Heart left ventricle (tissue), 13 donors: Measurements from ENCODE around the gene CLASP2.
A peak's percentile ranks its signal among the peaks of the same experiment; 100 is the strongest.

Source experiments
- POLR2A ChIP-seq, 2 donors: fragments of 450-650 bp; IDR thresholded peaks; one replicate each; pipeline ENCODE4 v1.6.1; 2017; ENCODE audit warnings: antibody characterized with exemption in 2 of 2, mild to moderate bottlenecking in 2 of 2, moderate library complexity in 2 of 2
- TF ChIP-seq, protein P1 (sequence below), 12 donors: fragments of 200-600 bp; sonication (generic) in 4 of 12; IDR thresholded peaks; one replicate each; pipeline versions ENCODE4 v1.5.0 to v1.8.0; 2018 to 2022; ENCODE audit warnings: antibody characterized with exemption in 12 of 12, mild to moderate bottlenecking in 5 of 12
- donor health status: ischemic (EF 13 %, LVEDD 7.1; RV severe dilation, severe dysfunction).
- donor health status: DM: no; HTN: yes; CAD: no.
- donor health status: DM: no; HTN: no; CAD: no.
- donor health status: ischemic (EF 25% LVEDD 6.9; RV normal size, moderate dysfunction).
- donor health status: ischemic (EF 25% LVEDD 5.7; RV mildly dilated, moderate dysfunction).
- donor health status: ischemic (EF 35%, LVEDD 5.7; RV mildly dilated, moderate dysfunction).
- donor health status: nonischemic (EF 11% LVEDD 7.7; RV severe dilation, severe dysfunction).
- donor health status: DM: yes; HTN: yes; CAD: no.
- donor health status: PGD.
- donor health status: ischemic (EF 29% LVEDD 5.4; RV normal size, mild dysfunction).
- donor health status: nonischemic (EF 23%, LVEDD 6.1; RV moderate dilation, normal function).

DNA sequence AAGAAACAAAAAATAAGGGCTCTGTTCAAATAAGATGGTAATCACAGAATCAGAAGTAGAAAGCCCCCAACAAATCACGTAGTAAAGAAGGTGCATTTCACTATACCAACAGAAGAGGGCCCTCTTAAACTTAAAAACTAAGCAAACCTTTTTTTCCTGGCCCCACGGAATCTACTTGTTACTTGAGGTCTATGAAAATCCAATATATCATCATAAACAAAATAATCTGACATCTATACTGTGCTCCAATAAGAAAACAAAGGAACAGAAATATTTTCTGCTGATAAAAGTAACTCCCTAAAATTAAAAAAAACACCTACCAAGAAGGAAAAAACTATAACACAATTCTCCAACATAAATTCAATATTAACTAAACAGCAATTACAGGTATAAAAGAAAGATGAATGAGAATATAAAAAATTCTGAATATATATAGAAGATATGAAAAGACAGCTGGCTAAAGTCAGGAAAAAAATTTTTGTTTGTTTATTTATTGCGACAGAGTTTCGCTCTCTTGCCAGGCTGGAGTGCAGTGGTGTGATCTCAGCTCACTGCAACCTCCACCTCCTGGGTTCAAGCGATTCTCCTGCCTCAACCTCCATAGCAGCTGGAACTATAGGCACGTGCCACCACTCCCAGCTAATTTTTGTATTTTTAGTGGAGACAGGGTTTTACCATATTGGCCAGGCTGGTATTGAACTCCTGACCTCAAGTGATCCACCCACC lies 81.8 kb downstream of the CLASP2 start:
- TF ChIP-seq POLR2A (IDR thresholded peaks at IDR 0.05), result no peak
- TF ChIP-seq, protein P1, sequence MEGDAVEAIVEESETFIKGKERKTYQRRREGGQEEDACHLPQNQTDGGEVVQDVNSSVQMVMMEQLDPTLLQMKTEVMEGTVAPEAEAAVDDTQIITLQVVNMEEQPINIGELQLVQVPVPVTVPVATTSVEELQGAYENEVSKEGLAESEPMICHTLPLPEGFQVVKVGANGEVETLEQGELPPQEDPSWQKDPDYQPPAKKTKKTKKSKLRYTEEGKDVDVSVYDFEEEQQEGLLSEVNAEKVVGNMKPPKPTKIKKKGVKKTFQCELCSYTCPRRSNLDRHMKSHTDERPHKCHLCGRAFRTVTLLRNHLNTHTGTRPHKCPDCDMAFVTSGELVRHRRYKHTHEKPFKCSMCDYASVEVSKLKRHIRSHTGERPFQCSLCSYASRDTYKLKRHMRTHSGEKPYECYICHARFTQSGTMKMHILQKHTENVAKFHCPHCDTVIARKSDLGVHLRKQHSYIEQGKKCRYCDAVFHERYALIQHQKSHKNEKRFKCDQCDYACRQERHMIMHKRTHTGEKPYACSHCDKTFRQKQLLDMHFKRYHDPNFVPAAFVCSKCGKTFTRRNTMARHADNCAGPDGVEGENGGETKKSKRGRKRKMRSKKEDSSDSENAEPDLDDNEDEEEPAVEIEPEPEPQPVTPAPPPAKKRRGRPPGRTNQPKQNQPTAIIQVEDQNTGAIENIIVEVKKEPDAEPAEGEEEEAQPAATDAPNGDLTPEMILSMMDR (IDR thresholded peaks at IDR 0.05), result peak; percentile 38 to 78 (median 66)
